HL-60/S4 treated with phorbol 12-myristate 13-acetate at 8.2 ng/mL for 4 days and 3 days (cell line): Measurements from ENCODE around the gene NPR2.

Source experiments
- in situ Hi-C: fragments of 300-500 bp; cut with MboI; formaldehyde crosslinking; loops from 2 replicates; pipeline ENCODE4 v1.15.0; 2022; ENCODE audit warnings: low sequenced_read_pairs

Gene NPR2

GRCh38 chr9:35852876-35853865, 61.8 kb downstream of the NPR2 start:
- in situ Hi-C loops = no loop called here

- in situ Hi-C loops = no loop called here
Measured at GRCh38 chr9:35854091-35854762, 62.8 kb downstream of the NPR2 start.

GRCh38 chr9:35856206-35856605, 64.8 kb downstream of the NPR2 start:
- in situ Hi-C loops = no loop called here

- in situ Hi-C loops = no loop called here
Measured at GRCh38 chr9:35856882-35857281, 65.5 kb downstream of the NPR2 start.

GRCh38 chr9:35858458-35858857, 67.1 kb downstream of the NPR2 start:
- in situ Hi-C loops = no loop called here
